Kidney (tissue), 14 donors: ENCODE data around the gene FNTB. TPM values are rescaled to one million over a fixed set of nuclear protein-coding genes. Genes with fewer than 3 reads are reported as not detected.

Experiments
- DNase-seq, 5 donors: peaks; one replicate each; pipeline ENCODE4 v3.0.0-alpha.2; 2013 to 2020
- FAIRE-seq: peaks from 2 replicates; lab custom pipeline; 2012; peaks lifted over from hg19 to GRCh38; lab: Jason Lieb, UNC
- H3K27ac ChIP-seq, 2 donors: one replicate each; pipeline ENCODE4 v1.7.0; 2013; ENCODE audit warnings: low read depth in 2 of 2, low read length in 2 of 2, inconsistent platforms in 1 of 2
- H3K27me3 ChIP-seq: one replicate; pipeline ENCODE4 v1.7.1; 2013; ENCODE audit warnings: low read length, inconsistent platforms; ENCODE audit not compliant: control insufficient read depth, insufficient read depth
- H3K36me3 ChIP-seq, 3 donors: one replicate each; pipeline versions ENCODE4 v1.7.0 to v1.7.1; 2013; ENCODE audit warnings: low read length in 3 of 3, control low read depth in 1 of 3, inconsistent platforms in 1 of 3; ENCODE audit not compliant: insufficient read depth in 3 of 3, control insufficient read depth in 2 of 3
- H3K4me1 ChIP-seq, 3 donors: one replicate each; pipeline versions ENCODE4 v1.7.0 to v1.7.1; 2013; ENCODE audit warnings: low read length in 3 of 3, inconsistent platforms in 1 of 3, low read depth in 1 of 3; ENCODE audit not compliant: control insufficient read depth in 2 of 3, insufficient read depth in 2 of 3
- H3K4me3 ChIP-seq, 3 donors: one replicate each; pipeline versions ENCODE4 v1.7.0 to v1.8.1; 2013; ENCODE audit warnings: low read length in 3 of 3, control low read depth in 1 of 3, inconsistent platforms in 1 of 3
- H3K9ac ChIP-seq, 3 donors: one replicate each; pipeline versions ENCODE4 v1.7.0 to v1.7.1; 2013; ENCODE audit warnings: low read length in 3 of 3, control low read depth in 1 of 3, inconsistent platforms in 1 of 3
- H3K9me3 ChIP-seq, 3 donors: one replicate each; pipeline versions ENCODE4 v1.7.0 to v1.7.1; 2013; ENCODE audit warnings: low read length in 3 of 3, control low read depth in 1 of 3, inconsistent platforms in 1 of 3; ENCODE audit not compliant: control insufficient read depth in 2 of 3, insufficient read depth in 1 of 3
- CTCF ChIP-seq: IDR thresholded peaks from 3 replicates; pipeline ENCODE4 v1.5.1; 2012; ENCODE audit warnings: mild to moderate bottlenecking, moderate library complexity, borderline replicate concordance; ENCODE audit not compliant: insufficient read depth; ENCODE audit errors: extremely low read depth
- intact Hi-C: fragments of 100-400 bp; cut with DNase I; formaldehyde crosslinking; loops from one replicate; pipeline ENCODE4 v1.11.1; 2022
- polyA plus RNA-seq: library from polyadenylated mRNA; stranded (reverse); fragments of 350-450 nt; fragmentation: Illumina TruSeq; extraction: RNeasy Lipid Tissue Mini Kit (QIAGEN cat#74804); gene quantifications from one replicate; pipeline ENCODE4 v1.2.3, GENCODE V29; 2014; ENCODE audit warnings: low read depth, low replicate concordance; ENCODE audit not compliant: insufficient read depth
- total RNA-seq: library from RNA; stranded (reverse); fragmentation: NEBNext Ultra II Directional; extraction: Animal tissue kit (Norgen Biotek cat#: 25700); gene quantifications from one replicate; pipeline ENCODE4 v1.2.1, GENCODE V29; 2021
- donor health status: control.
- donor health status: control.
- donor health status: control.
- donor health status: control.
- donor health status: control.
- donor health status: DM: yes; HTN: yes; CAD: no.
- donor health status: Normal renal cell carcinoma (clear cell type).

FNTB gene
- total and polyA plus RNA-seq, 2 donors from 2014 or later, result 13.6 to 15.0 TPM

- Histone ChIP-seq H3K4me1 (peaks cover 0 to 15% (median 0%) of the 10 kb centered on the region in 3 donors), H3K4me3 (no peak overlapping the region), H3K27ac (no peak overlapping the region), H3K9ac (no peak overlapping the region), H3K9me3 (no peaks in the 10 kb centered on the region), H3K36me3 (peaks cover 0 to 7% (median 4%) of the 10 kb centered on the region in 3 donors), H3K27me3 (no peaks in the 10 kb centered on the region)
- TF ChIP-seq CTCF, result no peak
- peak in 1 of 5 donors; percentile 22 for DNase-seq
- intact Hi-C loops, result no loop called here
- no peak for FAIRE-seq
Observed at GRCh38 chr14:64950889-64951288, 35.8 kb upstream of the FNTB start.

GRCh38 chr14:64951291-64951690, 35.4 kb upstream of the FNTB start:
- Histone ChIP-seq H3K4me1 (peaks cover 0 to 15% (median 0%) of the 10 kb centered on the region in 3 donors), H3K27me3 (no peaks in the 10 kb centered on the region), H3K9ac (no peak overlapping the region), H3K27ac (no peak overlapping the region), H3K36me3 (peaks cover 0 to 7% (median 3%) of the 10 kb centered on the region in 3 donors), H3K9me3 (no peaks in the 10 kb centered on the region), H3K4me3 (no peak overlapping the region)
- no peak for TF ChIP-seq CTCF
- FAIRE-seq, result no peak
- DNase-seq, result peak in 2 of 5 donors; percentile 15 to 49
- intact Hi-C loops, result no loop called here

- DNase-seq (peak in 1 of 5 donors; percentile 30), FAIRE-seq (no peak)
- H3K4me1 ChIP-seq, result peaks cover 0 to 15% (median 0%) of the 10 kb centered on the region in 3 donors
- no peaks in the 10 kb centered on the region for H3K27me3 ChIP-seq
- no peak overlapping the region for H3K4me3 ChIP-seq
- H3K9me3 ChIP-seq, result no peaks in the 10 kb centered on the region
- peaks cover 0 to 7% (median 0%) of the 10 kb centered on the region in 3 donors for H3K36me3 ChIP-seq
- intact Hi-C loops, result no loop called here
- no peak overlapping the region for H3K27ac ChIP-seq
- no peak for TF ChIP-seq CTCF
- H3K9ac ChIP-seq, result no peak overlapping the region
Observed at GRCh38 chr14:64951724-64952123, 35.0 kb upstream of the FNTB start.
